SK-N-MC (cell line): ENCODE data around the gene DNAJC15.

ENCODE experiments used
- EZH2 ChIP-seq: fragments of 200-600 bp; sonication (generic); IDR thresholded peaks from one replicate; pipeline ENCODE4 v1.6.1; 2017; ENCODE audit warnings: antibody characterized with exemption
- POLR2AphosphoS5 ChIP-seq: IDR thresholded peaks from 2 replicates; pipeline ENCODE4 v1.6.1; 2012; ENCODE audit warnings: mild to moderate bottlenecking, low read depth, low read length, borderline replicate concordance

- TF ChIP-seq EZH2 = no peak
- TF ChIP-seq POLR2AphosphoS5 = no peak
These were observed 56.8 kb downstream of the DNAJC15 start for GRCh38 chr13:43080199-43080598.
